Pancreas (tissue), 10 donors: Measurements from ENCODE around the gene SPDYE3. TPM values are rescaled to one million over a fixed set of nuclear protein-coding genes. Genes with fewer than 3 reads are reported as not detected.
"Not testable (repeated sequence)": the region's sequence is repeated elsewhere in the genome, so short reads cannot be mapped to it uniquely, and the experiment has no call there.

Source experiments
- ATAC-seq, 4 donors: fragments of 200-7000 bp; cut with Tn5 transposase; one replicate each; pipeline versions ENCODE4 v1.8.0 to v1.9.1; 2020; ENCODE audit warnings: mild to moderate bottlenecking in 4 of 4, moderate library complexity in 4 of 4
- DNase-seq, 6 donors: peaks; one replicate each; pipeline ENCODE4 v3.0.0-alpha.2; 2020
- FAIRE-seq: peaks from 2 replicates; lab custom pipeline; 2012; peaks lifted over from hg19 to GRCh38; lab: Jason Lieb, UNC
- H3K27ac ChIP-seq, 4 donors: fragments of 200-600 bp; sonication (generic); 1 replicate in 3 of 4; 2 replicates in 1 of 4; pipeline versions ENCODE4 v1.5.0 to v1.8.0; 2020
- H3K27me3 ChIP-seq, 4 donors: fragments of 200-600 bp; one replicate each; pipeline ENCODE4 v1.8.0; 2021
- H3K36me3 ChIP-seq, 3 donors: fragments of 200-600 bp; sonication (generic) in 1 of 3; one replicate each; pipeline versions ENCODE4 v1.5.0 to v1.8.0; 2020 to 2021
- H3K4me1 ChIP-seq, 3 donors: fragments of 200-600 bp; one replicate each; pipeline ENCODE4 v1.8.0; 2021
- H3K4me3 ChIP-seq, 4 donors: fragments of 200-600 bp; sonication (generic) in 2 of 4; one replicate each; pipeline versions ENCODE4 v1.5.0 to v1.8.0; 2020 to 2021
- H3K9me3 ChIP-seq, 4 donors: fragments of 200-600 bp; one replicate each; pipeline ENCODE4 v1.8.0; 2021
- CTCF ChIP-seq, 4 donors: fragments of 200-600 bp; sonication (generic) in 3 of 4; IDR thresholded peaks; one replicate each; pipeline versions ENCODE4 v1.5.0 to v1.8.0; 2021; ENCODE audit warnings: antibody characterized with exemption in 4 of 4
- WGBS, 2 donors: extraction: QIAGEN DNeasy Blood & Tissue Kit; methylation state at CpG; one replicate each; pipeline ENCODE4 v1.1.7; 2013; 5-methylcytosine and 5-hydroxymethylcytosine counted together
- intact Hi-C, 3 donors: fragments of 100-400 bp; cut with DNase I; formaldehyde crosslinking; loops; one replicate each; pipeline versions ENCODE4 v1.11.1 to v1.14.2; 2022
- polyA plus RNA-seq, 2 donors: library from polyadenylated mRNA; stranded (reverse); fragments of 200-250 nt; gene quantifications; one replicate each; pipeline ENCODE4 v1.2.3, GENCODE V29; 2013
- total RNA-seq, 6 donors: library from RNA; stranded (reverse); fragmentation: NEBNext Ultra II Directional in 4 of 6; extraction: Animal tissue kit (Norgen Biotek cat#: 25700) in 4 of 6; gene quantifications; one replicate each; pipeline versions ENCODE4 v1.2.1 to v1.2.4, GENCODE V29; 2021 to 2023
- donor health status: healthy with polysubstance abuse.
- donor health status: DM: no; HTN: no; CAD: no; lungs with moderate emphysema.
- donor health status: DM: no; HTN: no; CAD: no.
- donor health status: control.
- donor health status: control.
- donor health status: Bipolar disorder and iron deficiency.
- donor health status: DM: yes; HTN: yes; CAD: no.
- donor health status: DM: no; HTN: no; CAD: no.
- donor health status: DM: no; HTN: no; CAD: no.
- donor health status: DM: yes; HTN: yes; CAD: no.

Gene SPDYE3
- total and polyA plus RNA-seq, 8 donors, result 0.08 to 0.09 TPM; not detected in 6

GRCh38 chr7:100344560-100345287 is 37.2 kb downstream of the SPDYE3 start:
- TF ChIP-seq CTCF (IDR thresholded peaks at IDR 0.05), result peak in 2 of 4 donors; percentile 2 to 16
- H3K4me1 ChIP-seq, FAIRE-seq, H3K9me3 ChIP-seq, H3K27me3 ChIP-seq, intact Hi-C loops, H3K4me3 ChIP-seq: not testable (repeated sequence)
- peak in 2 of 6 donors; percentile 41 to 51 for DNase-seq
- 43 to 53% methylated on average over 8 to 10 of the region's 13 CpGs for WGBS, 2 donors
- peak; percentile 81 to 93 (median 92) for ATAC-seq
- Histone ChIP-seq H3K27ac (peak overlapping the region in 3 of 4 donors; percentile 13 to 39 (median 17)), H3K36me3 (peaks cover 0 to 27% (median 5%) of the 10 kb centered on the region in 3 donors)

GRCh38 chr7:100345288-100345672 is 37.8 kb downstream of the SPDYE3 start:
- H3K27me3 ChIP-seq, H3K4me1 ChIP-seq, H3K27ac ChIP-seq, H3K9me3 ChIP-seq, intact Hi-C loops, FAIRE-seq, H3K4me3 ChIP-seq: not testable (repeated sequence)
- peak; percentile 20 to 43 (median 31) for TF ChIP-seq CTCF (IDR thresholded peaks at IDR 0.05)
- WGBS, 2 donors, result 0 to 4% methylated on average over 2 of the region's 5 CpGs
- peaks cover 0 to 31% (median 5%) of the 10 kb centered on the region in 3 donors for H3K36me3 ChIP-seq
- peak; percentile 80 to 83 (median 82) for ATAC-seq
- peak; percentile 70 to 91 (median 87) for DNase-seq

- Histone ChIP-seq H3K4me3 (no peak overlapping the region), H3K9me3 (no peaks in the 10 kb centered on the region), H3K4me1 (peaks cover 0 to 5% (median 0%) of the 10 kb centered on the region in 3 donors), H3K27ac (no peak overlapping the region), H3K36me3 (peaks cover 0 to 36% (median 5%) of the 10 kb centered on the region in 3 donors), H3K27me3 (no peaks in the 10 kb centered on the region)
- TF ChIP-seq CTCF (IDR thresholded peaks at IDR 0.05), result no peak
- no peak for ATAC-seq
- DNase-seq, result no peak
- no peak for FAIRE-seq
- intact Hi-C loops, result no loop called here
These were observed 39.4 kb downstream of the SPDYE3 start for GRCh38 chr7:100346921-100347320.

GRCh38 chr7:100348805-100349204 is 41.3 kb downstream of the SPDYE3 start:
- intact Hi-C loops, result no loop called here
- no peak overlapping the region for H3K4me3 ChIP-seq
- FAIRE-seq (no peak), ATAC-seq (no peak), DNase-seq (no peak)
- no peak for TF ChIP-seq CTCF (IDR thresholded peaks at IDR 0.05)
- H3K27ac ChIP-seq, result no peak overlapping the region
- H3K27me3 ChIP-seq, result no peaks in the 10 kb centered on the region
- no peaks in the 10 kb centered on the region for H3K9me3 ChIP-seq
- H3K4me1 ChIP-seq, result peaks cover 0 to 5% (median 0%) of the 10 kb centered on the region in 3 donors
- H3K36me3 ChIP-seq, result peaks cover 0 to 43% (median 5%) of the 10 kb centered on the region in 3 donors

- no peak for ATAC-seq
- H3K27ac ChIP-seq, result no peak overlapping the region
- peaks cover 0 to 52% (median 5%) of the 10 kb centered on the region in 3 donors for H3K36me3 ChIP-seq
- no peak for TF ChIP-seq CTCF (IDR thresholded peaks at IDR 0.05)
- intact Hi-C loops, result no loop called here
- DNase-seq, result no peak
- H3K9me3 ChIP-seq, result no peaks in the 10 kb centered on the region
- FAIRE-seq, result no peak
- no peaks in the 10 kb centered on the region for H3K27me3 ChIP-seq
- 94 to 96% methylated on average over 6 of the region's 6 CpGs for WGBS, 2 donors
- H3K4me1 ChIP-seq, result peaks cover 0 to 1% (median 0%) of the 10 kb centered on the region in 3 donors
- no peak overlapping the region for H3K4me3 ChIP-seq
These were observed 42.3 kb downstream of the SPDYE3 start for GRCh38 chr7:100349757-100350156.
